GM04503 (cell line): ENCODE measurements around the gene SLC39A11.
"Not testable (repeated sequence)": the region's sequence is repeated elsewhere in the genome, so short reads cannot be mapped to it uniquely, and the experiment has no call there.

Experiments
- DNase-seq: peaks from one replicate; pipeline ENCODE4 v3.0.0-alpha.2; 2012; ENCODE audit warnings: low read depth

Gene SLC39A11

GRCh38 chr17:72713701-72714100, 378.8 kb downstream of the SLC39A11 start:
- no peak for DNase-seq

- no peak for DNase-seq
These were observed 380.8 kb downstream of the SLC39A11 start for GRCh38 chr17:72711521-72712310.

- DNase-seq: peak; percentile 44
These were observed 381.7 kb downstream of the SLC39A11 start for GRCh38 chr17:72710834-72711233.

GRCh38 chr17:72710202-72710601, 382.3 kb downstream of the SLC39A11 start:
- no peak for DNase-seq

DNA sequence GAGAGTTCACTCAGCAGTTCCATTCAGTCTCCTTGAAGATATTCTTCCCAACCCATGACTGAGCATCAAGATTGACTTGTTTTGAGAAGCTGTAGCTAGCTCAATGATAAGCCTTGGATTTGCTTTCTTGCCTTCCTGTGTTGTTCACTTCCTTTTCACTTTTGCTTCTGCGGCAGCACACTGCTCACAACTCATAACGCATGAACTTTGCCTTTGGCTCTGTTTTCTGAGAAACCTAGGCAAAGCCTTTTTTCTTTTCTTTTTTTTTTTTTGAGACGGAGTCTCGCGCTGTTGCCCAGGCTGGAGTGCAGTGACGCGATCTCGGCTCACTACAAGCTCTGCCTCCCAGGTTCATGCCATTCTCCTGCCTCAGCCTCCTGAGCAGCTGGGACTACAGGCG, 383.8 kb downstream of the SLC39A11 start:
- DNase-seq: not testable (repeated sequence)

- no peak for DNase-seq
These were observed 384.6 kb downstream of the SLC39A11 start for GRCh38 chr17:72707881-72708280.

GRCh38 chr17:72706396-72706981, 386.0 kb downstream of the SLC39A11 start:
- no peak for DNase-seq

DNA sequence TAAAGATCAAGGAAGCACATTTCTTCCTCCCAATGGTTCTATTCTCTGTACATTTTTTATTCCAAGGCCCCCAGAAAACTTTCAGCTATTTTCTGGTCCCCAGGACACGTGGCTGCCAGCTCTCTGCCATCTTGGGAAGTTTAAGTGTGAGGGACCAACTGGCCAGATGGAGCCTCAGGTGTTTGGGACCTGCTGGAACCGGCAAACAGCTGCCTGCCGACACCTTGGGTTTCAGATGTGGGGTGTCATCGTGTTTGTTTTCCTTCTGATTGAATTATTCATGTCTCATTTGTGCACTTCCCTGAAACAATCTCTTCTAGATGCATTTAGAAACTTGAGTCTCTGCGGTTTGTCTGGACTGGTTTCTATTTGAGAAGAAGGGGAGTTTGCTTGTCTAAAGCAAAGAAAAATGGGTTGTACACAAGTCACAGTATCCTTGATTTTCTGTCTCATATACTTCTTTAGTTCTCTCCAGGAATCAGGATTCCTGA, 386.5 kb downstream of the SLC39A11 start:
- DNase-seq: no peak

- no peak for DNase-seq
These were observed 389.5 kb downstream of the SLC39A11 start for GRCh38 chr17:72702998-72703397.

DNA sequence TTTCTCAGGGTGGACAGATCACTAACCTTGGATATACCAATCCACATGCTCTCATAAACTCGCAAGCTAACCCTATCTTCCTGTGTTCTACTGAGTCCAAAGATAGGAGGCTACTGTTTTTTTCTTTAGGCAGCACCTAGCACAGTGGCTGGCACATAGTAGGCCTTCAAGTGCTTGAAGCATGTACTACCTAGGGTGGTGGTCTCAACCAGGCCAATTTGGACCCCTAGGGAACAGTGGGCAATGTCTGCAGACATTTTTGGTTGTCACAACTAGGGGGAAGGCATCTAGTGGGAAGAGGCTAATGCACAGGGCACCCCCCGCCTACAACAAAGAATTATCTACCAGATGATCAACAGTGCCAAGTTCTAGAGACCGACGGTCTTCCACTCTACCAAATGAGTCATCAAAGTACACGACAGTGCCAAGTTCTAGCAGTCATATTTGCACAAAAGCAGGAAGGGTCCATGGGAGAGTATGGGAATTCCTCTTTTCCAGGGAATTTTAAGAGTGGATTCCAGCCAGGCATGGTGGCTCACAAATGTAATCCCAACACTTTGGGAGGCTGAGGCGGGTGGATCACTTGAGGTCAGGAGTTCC, 390.3 kb downstream of the SLC39A11 start:
- DNase-seq: no peak

DNA sequence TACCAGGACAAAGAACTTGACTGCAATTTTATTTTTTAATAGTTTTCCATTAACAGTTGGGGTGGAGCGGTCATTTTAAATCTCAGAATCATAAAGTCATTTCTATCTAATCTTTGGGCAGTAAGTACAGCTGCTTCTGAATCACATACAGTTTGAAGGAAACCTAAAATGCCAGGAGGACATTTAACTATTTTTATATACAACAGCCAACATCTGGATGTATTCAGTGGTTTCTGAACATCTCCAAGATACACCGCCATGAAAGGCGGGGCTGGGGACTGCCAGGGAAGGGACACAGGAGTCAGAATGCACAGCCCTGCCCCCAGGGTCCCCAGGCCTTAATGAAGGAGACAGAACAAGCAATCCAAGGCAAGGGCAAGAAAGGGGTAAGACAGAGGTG, 392.3 kb downstream of the SLC39A11 start:
- no peak for DNase-seq

GRCh38 chr17:72699545-72699944, 392.9 kb downstream of the SLC39A11 start:
- no peak for DNase-seq

- DNase-seq: no peak
These were observed 394.8 kb downstream of the SLC39A11 start for GRCh38 chr17:72697602-72698146.

DNA sequence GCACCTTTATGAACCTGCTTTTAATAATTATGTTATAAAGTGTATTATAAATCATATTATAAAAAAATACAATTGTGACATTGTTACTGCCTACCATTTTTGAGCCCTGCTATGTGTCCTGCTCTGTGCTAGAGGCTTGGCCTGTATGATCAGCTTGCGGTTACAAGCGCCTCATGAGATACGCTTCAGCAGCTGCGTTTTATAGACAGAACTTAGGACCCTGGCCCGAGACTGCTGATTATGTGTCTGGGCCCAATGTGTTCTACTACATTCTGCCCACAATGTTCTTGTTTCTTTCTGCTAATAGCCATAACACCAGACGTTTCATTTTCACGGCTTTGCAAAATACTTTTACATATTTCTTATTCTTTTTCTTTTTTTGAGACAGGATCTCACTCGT, 395.8 kb downstream of the SLC39A11 start:
- DNase-seq: no peak

DNA sequence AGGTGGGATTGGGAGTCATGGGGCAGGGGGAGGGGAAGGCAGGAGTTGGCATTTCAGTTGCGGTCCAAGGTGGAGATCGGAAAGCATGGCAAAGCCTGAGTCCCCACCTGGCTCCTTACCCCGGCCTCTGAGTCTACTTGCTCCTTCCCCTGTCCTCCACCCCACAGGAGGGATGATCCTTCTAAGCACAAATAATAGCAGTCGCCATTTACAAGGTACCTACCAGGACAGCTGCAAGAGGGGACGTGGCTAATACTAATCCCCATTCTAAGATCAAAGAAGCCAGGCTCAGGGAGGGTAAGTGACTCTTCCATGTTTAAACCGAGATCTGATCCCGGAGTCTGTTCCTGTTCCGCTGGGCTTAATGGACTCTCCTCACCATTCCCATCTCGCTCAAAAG, 396.3 kb downstream of the SLC39A11 start:
- no peak for DNase-seq

- DNase-seq: no peak
These were observed 398.5 kb downstream of the SLC39A11 start for GRCh38 chr17:72693956-72694355.

GRCh38 chr17:72693151-72693878, 399.2 kb downstream of the SLC39A11 start:
- DNase-seq: no peak

DNA sequence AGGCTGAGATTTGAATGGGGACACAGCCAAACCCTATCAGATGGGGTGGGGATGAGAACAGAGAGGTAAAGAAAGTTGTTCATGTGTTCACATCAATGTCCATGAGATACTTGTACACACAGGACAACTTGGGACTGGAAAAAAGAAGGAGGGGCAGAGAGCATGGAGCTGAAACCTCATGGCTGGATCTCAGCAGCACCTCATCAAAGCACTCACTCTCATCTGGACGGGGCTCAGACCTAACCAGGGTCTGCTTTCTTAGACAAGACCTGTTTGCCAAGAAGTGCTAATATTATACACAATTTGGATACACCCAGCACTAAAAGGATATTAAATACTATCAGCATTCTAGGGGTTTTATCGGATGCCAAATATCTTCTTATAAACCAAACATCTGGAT, 399.8 kb downstream of the SLC39A11 start:
- no peak for DNase-seq

DNA sequence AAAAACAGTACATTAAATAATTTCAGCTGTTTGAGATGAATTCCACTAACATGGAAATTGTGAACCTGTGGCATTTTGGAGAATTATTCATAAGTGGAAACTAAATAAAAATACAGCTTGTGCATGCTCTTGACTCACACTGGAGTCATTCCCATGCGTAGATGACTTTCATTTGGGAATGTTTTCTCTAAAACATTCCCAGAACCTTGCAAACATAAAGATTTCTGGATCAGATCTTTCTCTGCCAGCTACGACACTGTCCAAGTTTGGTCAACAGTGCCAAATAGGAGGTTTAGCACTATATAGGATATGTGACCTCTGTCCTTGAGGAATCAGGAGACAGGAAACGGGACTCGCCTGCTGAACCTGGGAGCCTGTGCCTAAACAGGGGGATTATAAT, 400.9 kb downstream of the SLC39A11 start:
- DNase-seq: peak; percentile 70

- no peak for DNase-seq
These were observed 401.5 kb downstream of the SLC39A11 start for GRCh38 chr17:72691017-72691416.

DNA sequence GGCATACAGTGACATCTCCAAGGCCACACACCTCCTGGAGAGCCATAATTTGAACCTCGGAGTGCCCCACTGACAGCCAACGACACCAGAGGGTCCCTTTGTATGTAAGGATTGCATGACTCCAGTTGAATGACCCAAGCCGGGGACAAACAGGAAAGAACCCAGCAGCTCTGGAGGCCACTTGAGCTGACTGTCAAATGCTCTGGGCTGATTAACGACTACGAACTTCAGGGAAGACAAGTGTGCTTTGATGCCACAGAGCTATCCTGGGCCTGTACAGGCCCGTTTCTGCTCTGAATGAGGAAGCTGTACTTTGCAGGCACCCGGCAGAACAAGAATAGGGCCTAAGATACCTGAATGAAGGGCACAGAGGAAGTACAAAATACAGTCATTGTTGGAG, 404.6 kb downstream of the SLC39A11 start:
- no peak for DNase-seq

DNA sequence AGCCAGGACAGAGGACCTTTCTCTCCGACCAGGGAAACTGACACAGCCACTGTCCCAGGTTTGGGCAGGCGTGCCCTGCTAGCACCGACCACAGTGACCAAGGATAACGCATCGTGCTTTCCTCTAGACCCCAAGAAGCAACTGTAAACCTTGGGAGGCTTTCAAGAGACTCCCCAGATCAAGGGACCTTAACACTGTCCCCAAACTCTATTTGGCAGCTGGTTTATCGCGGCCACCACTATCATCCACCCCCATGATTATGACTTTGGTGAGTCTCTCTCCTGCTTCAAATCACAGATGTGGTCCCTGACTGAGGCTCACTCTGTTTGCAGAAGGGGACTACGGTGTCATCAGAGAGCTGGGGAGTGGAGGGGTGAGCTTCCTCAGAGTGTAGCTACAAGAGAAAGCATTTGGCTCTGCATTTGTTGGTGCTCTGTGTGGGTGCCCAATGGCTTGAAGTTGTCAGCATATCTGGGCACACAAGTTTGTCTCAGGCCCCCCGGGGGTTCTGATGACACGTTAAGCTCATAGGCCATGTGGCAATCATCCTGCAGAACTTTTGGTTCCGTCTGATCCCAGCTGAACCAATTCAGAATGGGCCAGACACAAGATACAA, 408.0 kb downstream of the SLC39A11 start:
- no peak for DNase-seq
